Endothelial cell of umbilical vein (primary cell): ENCODE measurements around the gene PPP1R1B. TPM values are rescaled to one million over a fixed set of nuclear protein-coding genes. Genes with fewer than 3 reads are reported as not detected.

Experiments used
- BruUV-seq: library from RNA; stranded (reverse); fragments of 400-500 nt; replicated peaks from 2 replicates; lab custom pipeline; 2021; lab: Mats Ljungman, UMichigan
- CTCF ChIA-PET: fragments of 300-600, 350-600 bp; sonication (Branson Sonifier 250); formaldehyde crosslinking; loops from one replicate; lab custom pipeline; 2021; ENCODE audit warnings: antibody characterized with exemption, inconsistent platforms; lab: Charles Lee
- POLR2A ChIA-PET: fragments of 300-600, 350-600 bp; sonication (Branson Sonifier 250); formaldehyde crosslinking; loops from one replicate; lab custom pipeline; 2021; ENCODE audit warnings: antibody characterized with exemption, inconsistent platforms; lab: Charles Lee
- DNase-seq: peaks from one replicate; pipeline ENCODE4 v3.0.0-alpha.2; 2011; ENCODE audit warnings: low read depth, low spot score
- FAIRE-seq: peaks from 2 replicates; lab custom pipeline; 2011; peaks lifted over from hg19 to GRCh38; lab: Jason Lieb, UNC
- H2AFZ ChIP-seq: 2 replicates; pipeline ENCODE4 v1.6.0; 2012; ENCODE audit warnings: low read depth, low read length, control low read depth, inconsistent platforms
- H3K27ac ChIP-seq: 2 replicates; pipeline ENCODE4 v1.5.1; 2011; ENCODE audit warnings: low read depth, mild to moderate bottlenecking, control low read depth, low read length, moderate library complexity; ENCODE audit not compliant: insufficient read depth
- H3K27me3 ChIP-seq, 2 experiments: 2 replicates each; pipeline versions ENCODE4 v1.6.0 to v1.6.1; 2011; ENCODE audit warnings: low read length in 2 of 2, mixed read lengths in 1 of 2; ENCODE audit not compliant: control insufficient read depth in 2 of 2, insufficient read depth in 2 of 2
- H3K36me3 ChIP-seq, 2 experiments: 2 replicates in 1 of 2; 3 replicates in 1 of 2; pipeline ENCODE4 v1.5.1; 2011; ENCODE audit warnings: low read length in 2 of 2, mild to moderate bottlenecking in 1 of 2, moderate library complexity in 1 of 2; ENCODE audit not compliant: control insufficient read depth in 2 of 2, insufficient read depth in 2 of 2; ENCODE audit errors: extremely low read depth in 1 of 2
- H3K4me1 ChIP-seq: 3 replicates; pipeline ENCODE4 v1.5.1; 2011; ENCODE audit warnings: mild to moderate bottlenecking, low read length; ENCODE audit not compliant: control insufficient read depth, insufficient read depth; ENCODE audit errors: extremely low read depth
- H3K4me2 ChIP-seq: 2 replicates; pipeline ENCODE4 v1.6.1; 2011; ENCODE audit warnings: low read length, control low read depth, mixed read lengths; ENCODE audit not compliant: insufficient read depth
- H3K4me3 ChIP-seq, 3 experiments: fragments of 200-600 bp in 1 of 3; sonication (generic), shearing (Covaris generic) in 1 of 3; replicated peaks in 1 of 3; 2 replicates each; pipeline ENCODE4 v1.5.1; 2011 to 2016; ENCODE audit warnings: control low read depth in 3 of 3, low read length in 3 of 3, mild to moderate bottlenecking in 2 of 3, inconsistent platforms in 1 of 3, low read depth in 1 of 3, moderate library complexity in 1 of 3; ENCODE audit not compliant: insufficient read depth in 1 of 3
- H3K79me2 ChIP-seq: 2 replicates; pipeline ENCODE4 v1.6.0; 2012; ENCODE audit warnings: low read length, inconsistent platforms; ENCODE audit not compliant: control insufficient read depth, insufficient read depth
- H3K9ac ChIP-seq: replicated peaks from 2 replicates; pipeline ENCODE3; 2011; ENCODE audit warnings: low read length, control low read depth; ENCODE audit not compliant: insufficient read depth; ENCODE audit errors: extremely low read depth
- H3K9me1 ChIP-seq: replicated peaks from 3 replicates; pipeline ENCODE4 v1.6.0; 2011; ENCODE audit warnings: mild to moderate bottlenecking, low read length; ENCODE audit not compliant: control insufficient read depth, insufficient read depth; ENCODE audit errors: extremely low read depth
- H3K9me3 ChIP-seq: replicated peaks from 2 replicates; pipeline ENCODE4 v1.5.1; 2012; ENCODE audit warnings: low read length, inconsistent platforms; ENCODE audit not compliant: control insufficient read depth, insufficient read depth
- H4K20me1 ChIP-seq: replicated peaks from 2 replicates; pipeline ENCODE3; 2011; ENCODE audit warnings: mild to moderate bottlenecking, low read length; ENCODE audit not compliant: control insufficient read depth, insufficient read depth; ENCODE audit errors: extremely low read depth
- CTCF ChIP-seq, 2 donors: IDR thresholded peaks; 1 replicate in 1 of 2; 2 replicates in 1 of 2; pipeline ENCODE4 v1.5.1; 2011; ENCODE audit warnings: low read length in 2 of 2, mild to moderate bottlenecking in 2 of 2, moderate library complexity in 2 of 2, control low read depth in 1 of 2, inconsistent platforms in 1 of 2, low read depth in 1 of 2; ENCODE audit not compliant: insufficient read depth in 1 of 2; ENCODE audit errors: extremely low read depth in 1 of 2
- EZH2 ChIP-seq: IDR thresholded peaks from 2 replicates; pipeline ENCODE4 v1.6.1; 2012; ENCODE audit warnings: borderline replicate concordance, low read depth, mild to moderate bottlenecking, moderate library complexity, low read length, inconsistent platforms; ENCODE audit not compliant: severe bottlenecking
- FOS ChIP-seq: IDR thresholded peaks from 2 replicates; pipeline ENCODE4 v1.6.1; 2011; ENCODE audit warnings: mild to moderate bottlenecking, low read length, moderate library complexity, borderline replicate concordance; ENCODE audit not compliant: insufficient read depth
- GATA2 ChIP-seq: IDR thresholded peaks from 2 replicates; pipeline ENCODE4 v1.7.0; 2011; ENCODE audit warnings: low read depth, mild to moderate bottlenecking, moderate library complexity, mixed read lengths, low read length; ENCODE audit not compliant: insufficient read length, insufficient read depth
- JUN ChIP-seq: IDR thresholded peaks from 2 replicates; pipeline ENCODE4 v1.6.1; 2011; ENCODE audit warnings: borderline replicate concordance, low read depth; ENCODE audit not compliant: insufficient read length, insufficient read depth
- MYC ChIP-seq: IDR thresholded peaks from one replicate; pipeline ENCODE4 v1.6.1; 2011; ENCODE audit warnings: mild to moderate bottlenecking, low read depth, low read length
- POLR2A ChIP-seq: IDR thresholded peaks from 2 replicates; pipeline ENCODE4 v1.6.1; 2012; ENCODE audit warnings: low read depth, mild to moderate bottlenecking, control low read depth, low read length
- POLR2AphosphoS5 ChIP-seq: IDR thresholded peaks from 2 replicates; pipeline ENCODE4 v1.6.1; 2012; ENCODE audit warnings: low read depth, mild to moderate bottlenecking, control low read depth, low read length, moderate library complexity; ENCODE audit not compliant: insufficient read depth
- dilution Hi-C: fragments of 300-500 bp; cut with MboI; formaldehyde crosslinking; loops from one replicate; pipeline ENCODE4 v1.15.0; 2019; ENCODE audit warnings: low sequenced_read_pairs; ENCODE audit not compliant: extremely low pct_ligation_motif_present
- intact Hi-C: fragments of 100-400 bp; cut with micrococcal nuclease; formaldehyde crosslinking; loops from one replicate; pipeline ENCODE4 v1.10.0; 2022
- polyA plus RNA-seq, 4 experiments: library from polyadenylated mRNA; depleted of rRNA in 3 of 4; stranded (reverse) in 3 of 4; unstranded in 1 of 4; fragments of >200 nt; gene quantifications; 2 replicates each; pipeline versions ENCODE4 v1.2.1 to v1.2.3, GENCODE V29; 2011 to 2012; ENCODE audit warnings: missing spikeins in 1 of 4
- total RNA-seq: library from RNA; stranded (reverse); gene quantifications from 2 replicates; pipeline ENCODE4 v1.2.3, GENCODE V29; 2021
- TF ChIP-seq, protein P1 (sequence below): IDR thresholded peaks from 2 replicates; pipeline ENCODE4 v1.6.1; 2011; ENCODE audit not compliant: insufficient read depth, insufficient read length

PPP1R1B gene
- total and polyA plus RNA-seq, 2 donors (not counting 3 experiments of a cell fraction or from before 2014, with no cell fraction given): not detected

DNA sequence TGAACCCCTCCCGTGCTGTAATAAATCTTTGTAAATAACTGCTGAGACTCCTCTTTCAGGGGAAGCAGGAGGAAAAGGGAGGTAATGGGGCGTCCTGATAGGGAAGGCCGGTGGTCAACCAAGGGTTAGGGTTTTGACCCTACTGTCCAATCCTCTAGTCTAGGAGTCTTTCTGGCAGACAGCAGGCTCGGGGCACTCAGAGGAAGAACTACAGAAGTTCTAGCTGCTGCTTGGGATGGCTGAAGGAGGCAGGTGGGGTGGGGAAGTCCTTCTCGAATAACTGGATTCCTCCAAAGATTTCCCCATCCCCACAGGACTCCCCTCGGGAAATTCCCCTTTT, 9.8 kb downstream of the PPP1R1B start:
- CTCF ChIA-PET: interaction anchor here (1.0 to 2.0 kb wide), 2 partner anchors 15 to 32 kb away, joined by 3 to 19 read pairs; partner anchors contain the start of gene PNMT
- Histone ChIP-seq H3K27ac (no peak overlapping the region), H3K4me3 (peak overlapping the region in 2 of 3 experiments; percentile 91 to 96), H3K36me3 (no peaks in the 10 kb centered on the region), H4K20me1 (no peaks in the 10 kb centered on the region), H3K9ac (peak overlapping the region; percentile 83), H3K9me1 (no peaks in the 10 kb centered on the region), H3K9me3 (no peaks in the 10 kb centered on the region), H2AFZ (peak overlapping the region; percentile 95), H3K4me2 (peak overlapping the region; percentile 81), H3K4me1 (peaks cover 14% of the 10 kb centered on the region), H3K79me2 (peaks cover 16% of the 10 kb centered on the region), H3K27me3 (peaks cover 3 to 8% of the 10 kb centered on the region in 2 experiments)
- intact Hi-C loops (loop anchor here (5.0 kb wide), 1 partner anchor 116 kb away; no protein-coding TSS in a partner anchor), dilution Hi-C loops (loop anchor here (10.0 kb wide), 1 partner anchor 108 kb away; no protein-coding TSS in a partner anchor)
- POLR2A ChIA-PET: no interaction called here
- TF ChIP-seq POLR2A (no peak), MYC (no peak), FOS (no peak), EZH2 (no peak), GATA2 (no peak), JUN (no peak), CTCF (IDR thresholded peaks at IDR 0.05; ENCODE audit: extremely low read depth in 1 of 2, insufficient read depth in 1 of 2, low read depth in 1 of 2, low read length in 2 of 2) (no peak), POLR2AphosphoS5 (no peak)
- TF ChIP-seq, protein P1, sequence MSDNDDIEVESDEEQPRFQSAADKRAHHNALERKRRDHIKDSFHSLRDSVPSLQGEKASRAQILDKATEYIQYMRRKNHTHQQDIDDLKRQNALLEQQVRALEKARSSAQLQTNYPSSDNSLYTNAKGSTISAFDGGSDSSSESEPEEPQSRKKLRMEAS: no peak
- FAIRE-seq (no peak), DNase-seq (no peak)
- BruUV-seq: TSS peak; percentile 77
